Sigmoid colon (tissue), 7 donors: ENCODE data around the gene GUCY1B1. TPM values are rescaled to one million over a fixed set of nuclear protein-coding genes. Genes with fewer than 3 reads are reported as not detected.
A peak's percentile ranks its signal among the peaks of the same experiment; 100 is the strongest.
"Not testable (repeated sequence)": the region's sequence is repeated elsewhere in the genome, so short reads cannot be mapped to it uniquely, and the experiment has no call there.

Source experiments
- DNase-seq: peaks from one replicate; pipeline ENCODE4 v3.0.0-alpha.2; 2019
- H3K27ac ChIP-seq, 4 donors: fragments of 200-600 bp; sonication (generic); one replicate each; pipeline ENCODE4 v1.5.1; 2016 to 2019; ENCODE audit warnings: mild to moderate bottlenecking in 1 of 4
- H3K27me3 ChIP-seq, 3 donors: fragments of 200-600 bp; sonication (generic); one replicate each; pipeline ENCODE4 v1.5.1; 2019; ENCODE audit warnings: mild to moderate bottlenecking in 1 of 3
- H3K36me3 ChIP-seq, 4 donors: fragments of 200-600 bp; sonication (generic); one replicate each; pipeline ENCODE4 v1.5.1; 2016 to 2019
- H3K4me1 ChIP-seq, 4 donors: fragments of 200-600 bp; sonication (generic); one replicate each; pipeline ENCODE4 v1.5.1; 2017 to 2019
- H3K4me3 ChIP-seq, 4 donors: fragments of 200-600 bp; sonication (generic); one replicate each; pipeline ENCODE4 v1.5.1; 2017 to 2019; ENCODE audit warnings: mild to moderate bottlenecking in 2 of 4, moderate library complexity in 1 of 4
- H3K9me3 ChIP-seq, 4 donors: fragments of 200-600 bp in 3 of 4; sonication (generic) in 3 of 4; one replicate each; pipeline versions ENCODE4 v1.5.1 to v1.6.1; 2013 to 2019
- CTCF ChIP-seq, 4 experiments: fragments of 450-650 bp in 3 of 4; fragments of 200-600 bp in 1 of 4; IDR thresholded peaks; one replicate each; pipeline ENCODE4 v1.5.1; 2016 to 2019; ENCODE audit warnings: antibody characterized with exemption in 4 of 4, mild to moderate bottlenecking in 3 of 4, moderate library complexity in 2 of 4
- EP300 ChIP-seq, 4 donors: sonication (generic); formaldehyde crosslinking; IDR thresholded peaks; one replicate each; pipeline ENCODE4 v1.6.1; 2017; ENCODE audit warnings: antibody characterized with exemption in 4 of 4
- POLR2A ChIP-seq, 2 donors: fragments of 450-650 bp; IDR thresholded peaks; one replicate each; pipeline ENCODE4 v1.6.1; 2016; ENCODE audit warnings: antibody characterized with exemption in 2 of 2, mild to moderate bottlenecking in 2 of 2, moderate library complexity in 2 of 2
- POLR2AphosphoS5 ChIP-seq, 4 donors: sonication (generic); formaldehyde crosslinking; IDR thresholded peaks; one replicate each; pipeline ENCODE4 v1.6.1; 2017; ENCODE audit warnings: antibody characterized with exemption in 4 of 4
- WGBS, 2 donors: extraction: QIAGEN DNeasy Blood & Tissue Kit; methylation state at CpG; one replicate each; pipeline ENCODE4 v1.1.7; 2013; 5-methylcytosine and 5-hydroxymethylcytosine counted together
- intact Hi-C: fragments of 100-400 bp; cut with DNase I; formaldehyde crosslinking; loops from one replicate; pipeline ENCODE4 v1.15.1; 2023
- polyA plus RNA-seq, 3 donors: library from polyadenylated mRNA; stranded (reverse); fragments of 200-250 nt; gene quantifications; one replicate each; pipeline ENCODE4 v1.2.3, GENCODE V29; 2013
- total RNA-seq, 4 donors: library from RNA; depleted of rRNA; stranded (reverse); fragments of >200 nt; gene quantifications; one replicate each; pipeline ENCODE4 v1.1.0, GENCODE V29; 2016
- donor health status: healthy with polysubstance abuse.
- donor health status: Bipolar disorder and iron deficiency.
- donor health status: healthy.

Gene GUCY1B1
- total and polyA plus RNA-seq, 7 donors, result 0.92 to 115 (median 45.1) TPM

GRCh38 chr4:155795991-155796390 lies 37.2 kb downstream of the GUCY1B1 start:
- intact Hi-C loops, result no loop called here
- TF ChIP-seq CTCF (IDR thresholded peaks at IDR 0.05) (peak in 2 of 4 experiments; percentile 13 to 18), POLR2A (IDR thresholded peaks at IDR 0.05) (no peak)
- peaks cover 4 to 65% (median 5%) of the 10 kb centered on the region in 4 donors for H3K36me3 ChIP-seq
- H3K27me3 ChIP-seq, result no peaks in the 10 kb centered on the region
- H3K9me3 ChIP-seq, result no peaks in the 10 kb centered on the region
- H3K27ac ChIP-seq, result no peak overlapping the region
- DNase-seq, result no peak
- 54 to 60% methylated on average over 3 of the region's 3 CpGs for WGBS, 2 donors
- peaks cover 0 to 24% (median 19%) of the 10 kb centered on the region in 4 donors for H3K4me1 ChIP-seq
- no peak overlapping the region for H3K4me3 ChIP-seq

GRCh38 chr4:155797581-155797980 lies 38.8 kb downstream of the GUCY1B1 start:
- DNase-seq, intact Hi-C loops, H3K9me3 ChIP-seq, H3K27ac ChIP-seq, H3K4me3 ChIP-seq, H3K27me3 ChIP-seq: not testable (repeated sequence)
- WGBS, 2 donors, result 93 to 95% methylated on average over 4 of the region's 4 CpGs
- Histone ChIP-seq H3K4me1 (peaks cover 0 to 40% (median 31%) of the 10 kb centered on the region in 4 donors), H3K36me3 (peaks cover 4 to 49% (median 5%) of the 10 kb centered on the region in 4 donors)

GRCh38 chr4:155799116-155799793 lies 40.4 kb downstream of the GUCY1B1 start:
- no peak for DNase-seq
- WGBS, 2 donors, result 71 to 75% methylated on average over 5 of the region's 5 CpGs
- no peaks in the 10 kb centered on the region for H3K9me3 ChIP-seq
- intact Hi-C loops, result no loop called here
- H3K27ac ChIP-seq, result peak overlapping the region; percentile 36 to 75 (median 54)
- H3K36me3 ChIP-seq, result peaks cover 0 to 40% (median 5%) of the 10 kb centered on the region in 4 donors
- TF ChIP-seq CTCF (IDR thresholded peaks at IDR 0.05) (no peak), POLR2AphosphoS5 (IDR thresholded peaks at IDR 0.05) (peak in 1 of 4 donors; percentile 9), POLR2A (IDR thresholded peaks at IDR 0.05) (no peak)
- peaks cover 0 to 56% (median 36%) of the 10 kb centered on the region in 4 donors for H3K4me1 ChIP-seq
- no peaks in the 10 kb centered on the region for H3K27me3 ChIP-seq
- H3K4me3 ChIP-seq, result no peak overlapping the region

- H3K27ac ChIP-seq, result peak overlapping the region; percentile 36 to 75 (median 54)
- WGBS, 2 donors, result 86% methylated on average over 8 of the region's 8 CpGs
These were observed 40.9 kb downstream of the GUCY1B1 start for GRCh38 chr4:155799794-155800123.

More at GRCh38 chr4:155799794-155800123, 40.9 kb downstream of the GUCY1B1 start:
- Histone ChIP-seq H3K27me3 (no peaks in the 10 kb centered on the region), H3K4me1 (peaks cover 0 to 59% (median 36%) of the 10 kb centered on the region in 4 donors), H3K4me3 (no peak overlapping the region), H3K36me3 (peaks cover 1 to 40% (median 5%) of the 10 kb centered on the region in 4 donors), H3K9me3 (no peaks in the 10 kb centered on the region)
- no peak for DNase-seq
- intact Hi-C loops, result no loop called here
- TF ChIP-seq POLR2AphosphoS5 (IDR thresholded peaks at IDR 0.05) (no peak), POLR2A (IDR thresholded peaks at IDR 0.05) (no peak), CTCF (IDR thresholded peaks at IDR 0.05) (no peak), EP300 (IDR thresholded peaks at IDR 0.05) (no peak)
